HepG2 (cell line): Measurements from ENCODE around the gene GPC6. TPM values are rescaled to one million over a fixed set of nuclear protein-coding genes. Genes with fewer than 3 reads are reported as not detected.

Experiments
- ATAC-seq: fragments of 200-7000 bp; cut with Tn5 transposase; 3 replicates; pipeline ENCODE4 v1.9.1; 2020; ENCODE audit warnings: mild to moderate bottlenecking, moderate library complexity
- BruUV-seq: library from RNA; stranded (reverse); fragments of 400-500 nt; replicated peaks from 2 replicates; lab custom pipeline; 2021; lab: Mats Ljungman, UMichigan
- CTCF ChIA-PET: fragments of 300-600 bp; formaldehyde crosslinking; extraction: SDS; loops from one replicate; lab custom pipeline; 2021; ENCODE audit warnings: low total read pairs, inconsistent platforms, low intra/inter-chr PET ratio; lab: Yijun Ruan, JAX
- POLR2A ChIA-PET: fragments of 350-600 bp; sonication (Branson Sonifier 250); formaldehyde crosslinking; loops from one replicate; lab custom pipeline; 2020; ENCODE audit warnings: antibody characterized with exemption, inconsistent platforms; lab: Yijun Ruan, JAX
- DNase-seq: peaks from one replicate; pipeline ENCODE4 v3.0.0-alpha.2; 2015; ENCODE audit warnings: low spot score
- FAIRE-seq: peaks from 3 replicates; lab custom pipeline; 2011; peaks lifted over from hg19 to GRCh38; lab: Jason Lieb, UNC
- H2AFZ ChIP-seq: one replicate; pipeline ENCODE4 v1.6.1; 2011; ENCODE audit warnings: low read length, inconsistent platforms
- H3K27ac ChIP-seq: fragments of 300-600 bp; 3 replicates; pipeline ENCODE4 v1.8.0; 2011; ENCODE audit warnings: mixed run types, mild to moderate bottlenecking, mixed read lengths, low read length, inconsistent platforms; ENCODE audit not compliant: insufficient read depth; ENCODE audit errors: extremely low read length
- H3K27me3 ChIP-seq, 2 experiments: fragments of 200-600 bp in 1 of 2; 2 replicates in 1 of 2; 3 replicates in 1 of 2; pipeline versions ENCODE4 v1.6.0 to v1.8.0; 2011; ENCODE audit warnings: low read length in 2 of 2, mild to moderate bottlenecking in 2 of 2, moderate library complexity in 2 of 2, inconsistent platforms in 1 of 2; ENCODE audit not compliant: insufficient read depth in 2 of 2, control insufficient read depth in 1 of 2
- H3K36me3 ChIP-seq, 2 experiments: fragments of 200-600 bp in 1 of 2; replicated peaks in 1 of 2; 2 replicates in 1 of 2; 3 replicates in 1 of 2; pipeline versions ENCODE4 v1.5.1 to v1.8.0; 2011; ENCODE audit warnings: low read length in 2 of 2, inconsistent platforms in 1 of 2; ENCODE audit not compliant: insufficient read depth in 2 of 2, control insufficient read depth in 1 of 2
- H3K4me1 ChIP-seq: 2 replicates; pipeline ENCODE4 v1.5.1; 2012; ENCODE audit warnings: low read length, inconsistent platforms; ENCODE audit not compliant: insufficient read depth
- H3K4me2 ChIP-seq: 2 replicates; pipeline ENCODE4 v1.6.0; 2011; ENCODE audit warnings: low read depth, low read length, inconsistent platforms
- H3K4me3 ChIP-seq, 3 experiments: fragments of 200-600 bp in 1 of 3; sonication (generic), shearing (Covaris generic) in 1 of 3; replicated peaks in 1 of 3; 2 replicates each; pipeline ENCODE4 v1.5.1; 2011 to 2016; ENCODE audit warnings: low read length in 3 of 3, inconsistent platforms in 2 of 3, low read depth in 2 of 3, mild to moderate bottlenecking in 2 of 3, control low read depth in 1 of 3, mixed read lengths in 1 of 3; ENCODE audit not compliant: insufficient read depth in 1 of 3
- H3K79me2 ChIP-seq: one replicate; pipeline ENCODE4 v1.6.1; 2011; ENCODE audit warnings: low read length, inconsistent platforms; ENCODE audit not compliant: insufficient read depth
- H3K9ac ChIP-seq: 2 replicates; pipeline ENCODE4 v1.6.0; 2011; ENCODE audit warnings: mild to moderate bottlenecking, low read depth, low read length, inconsistent platforms; ENCODE audit not compliant: insufficient read depth
- H3K9me3 ChIP-seq: 2 replicates; pipeline ENCODE4 v1.5.1; 2012; ENCODE audit warnings: mild to moderate bottlenecking, low read length
- H4K20me1 ChIP-seq: 2 replicates; pipeline ENCODE4 v1.6.0; 2011; ENCODE audit warnings: inconsistent platforms, mild to moderate bottlenecking, low read length, moderate library complexity; ENCODE audit not compliant: insufficient read depth
- BATF2 ChIP-seq: sonication (generic); formaldehyde crosslinking; IDR thresholded peaks from 2 replicates; pipeline ENCODE4 v1.8.0; 2022; ENCODE audit warnings: mild to moderate bottlenecking, missing genetic modification reagents, moderate library complexity
- PBX2 ChIP-seq: IDR thresholded peaks from 2 replicates; pipeline ENCODE4 v1.6.1; 2016; ENCODE audit warnings: control low read depth
- RAD51 ChIP-seq: fragments of 450-650 bp; IDR thresholded peaks from 2 replicates; pipeline ENCODE4 v1.6.1; 2016; ENCODE audit warnings: borderline replicate concordance
- REST ChIP-seq, 2 experiments: IDR thresholded peaks; 2 replicates each; pipeline ENCODE4 v1.6.1; 2011 to 2012; ENCODE audit warnings: low read length in 2 of 2, borderline replicate concordance in 1 of 2, low read depth in 1 of 2, mild to moderate bottlenecking in 1 of 2, moderate library complexity in 1 of 2
- YEATS4 ChIP-seq: sonication (generic); formaldehyde crosslinking; IDR thresholded peaks from 2 replicates; pipeline ENCODE4 v1.4.0; 2020; ENCODE audit warnings: missing genetic modification reagents, borderline replicate concordance
- ZNF709 ChIP-seq: sonication (generic); formaldehyde crosslinking; IDR thresholded peaks from 2 replicates; pipeline ENCODE4 v1.5.0; 2020; ENCODE audit warnings: mild to moderate bottlenecking, missing genetic modification reagents
- WGBS: methylation state at CpG from one replicate; pipeline ENCODE4 v1.1.6; 2017; ENCODE audit warnings: low lambda C conversion rate; 5-methylcytosine and 5-hydroxymethylcytosine counted together
- in situ Hi-C: cut with HindIII; loops from 2 replicates; pipeline ENCODE4 v1.10.0; 2017; ENCODE audit warnings: low pct_unique_long_range_greater_than_20kb; ENCODE audit not compliant: extremely low pct_ligation_motif_present
- intact Hi-C: fragments of 100-400 bp; cut with micrococcal nuclease; formaldehyde crosslinking; loops from one replicate; pipeline ENCODE4 v1.10.0; 2022; ENCODE audit not compliant: unreplicated experiment
- polyA plus RNA-seq, 8 experiments: library from polyadenylated mRNA; depleted of rRNA in 3 of 8; stranded (reverse) in 7 of 8; unstranded in 1 of 8; fragments of >200 nt; fragmentation: Illumina TruSeq in 4 of 8; extraction: Trizol in 4 of 8; gene quantifications; 2 replicates each; pipeline versions ENCODE4 v1.2.1 to v1.2.3, GENCODE V29; 2011 to 2016; ENCODE audit warnings: low read depth in 4 of 8, missing spikeins in 1 of 8, mixed read lengths in 1 of 8; ENCODE audit not compliant: insufficient read depth in 1 of 8
- total RNA-seq, 5 experiments: library from RNA; depleted of rRNA; stranded (reverse); fragments of >200 nt; fragmentation: Illumina TruSeq; extraction: Trizol; gene quantifications; 2 replicates each; pipeline ENCODE4 v1.2.3, GENCODE V29; 2016; ENCODE audit warnings: low read depth in 1 of 5

The GPC6 gene
- total and polyA plus RNA-seq, 2 of the 13 experiments (the other 11 are each of a cell fraction or from before 2014, with no cell fraction given), result 24.5 to 33.9 TPM

- TF ChIP-seq BATF2 (CRISPR knock-in tag), result no peak
- no peak for TF ChIP-seq PBX2
- TF ChIP-seq YEATS4 (CRISPR knock-in tag), result no peak
- TF ChIP-seq RAD51, result no peak
Measured at GRCh38 chr13:93824286-93824685, 597.7 kb downstream of the GPC6 start (continued).

- in situ Hi-C loops (no loop called here), intact Hi-C loops (no loop called here)
- BruUV-seq, result no TSS peak
- no peak overlapping the region for H3K27ac ChIP-seq
- 92% methylated on average over 3 of the region's 3 CpGs for WGBS
- ATAC-seq (no peak), DNase-seq (no peak), FAIRE-seq (no peak)
- no peaks in the 10 kb centered on the region for H3K9me3 ChIP-seq
- H4K20me1 ChIP-seq, result no peaks in the 10 kb centered on the region
- TF ChIP-seq REST (IDR thresholded peaks at IDR 0.05; ENCODE audit: borderline replicate concordance in 1 of 2, low read depth in 1 of 2, low read length in 2 of 2) (no peak), ZNF709 (CRISPR knock-in tag) (no peak)
- no peaks in the 10 kb centered on the region for H3K4me1 ChIP-seq
- ChIA-PET POLR2A (no interaction called here), CTCF (no interaction called here)
- no peaks in the 10 kb centered on the region for H3K27me3 ChIP-seq
- H3K36me3 ChIP-seq, result 0 out of 5 replicates have a peak, but pooled peaks cover 0 to 4% of the 10 kb centered on the region in 2 experiments
- no peaks in the 10 kb centered on the region for H3K79me2 ChIP-seq
- H2AFZ ChIP-seq, result no peak overlapping the region
- H3K4me3 ChIP-seq, result no peak overlapping the region
- no peak overlapping the region for H3K9ac ChIP-seq
- H3K4me2 ChIP-seq, result no peak overlapping the region
Measured at GRCh38 chr13:93834051-93834450, 607.4 kb downstream of the GPC6 start.
